Measurements from ENCODE around the gene AOPEP.

Gene AOPEP

GRCh38 chr9:95125652-95126051, 399.2 kb downstream of the AOPEP start:
- H3K4me2 ChIP-seq (ENCODE audit: low read depth, low read length, poor library complexity, severe bottlenecking): no peak overlapping the region
- no peaks in the 10 kb centered on the region for H3K36me3 ChIP-seq (ENCODE audit: insufficient read depth, low read length)
- H3K4me3 ChIP-seq (ENCODE audit: low read length, poor library complexity, severe bottlenecking): no peak overlapping the region
- no peaks in the 10 kb centered on the region for H3F3A ChIP-seq (ENCODE audit: low read depth)
- H3K9me2 ChIP-seq (replicated peaks; ENCODE audit: low read depth, low read length): no peaks in the 10 kb centered on the region
- no peak overlapping the region for H2AFZ ChIP-seq (ENCODE audit: low read length)
- TF ChIP-seq EZH2phosphoT487 (IDR thresholded peaks at IDR 0.05; ENCODE audit: borderline replicate concordance) (no peak), CTCF (conservative IDR thresholded peaks at IDR 0.05; ENCODE audit: low read length) (no peak)
- no peaks in the 10 kb centered on the region for H4K20me1 ChIP-seq (ENCODE audit: insufficient read depth, low read length, poor library complexity, severe bottlenecking)
- no peaks in the 10 kb centered on the region for H3K27me3 ChIP-seq (ENCODE audit: insufficient read depth, low read length, poor library complexity, severe bottlenecking)
- no peak overlapping the region for H3K9ac ChIP-seq (ENCODE audit: low read depth, low read length, poor library complexity, severe bottlenecking)
- H3K79me2 ChIP-seq (ENCODE audit: insufficient read depth, low read length): no peaks in the 10 kb centered on the region
- H3K4me1 ChIP-seq (ENCODE audit: insufficient read depth, low read length, poor library complexity, severe bottlenecking): no peaks in the 10 kb centered on the region
- no peaks in the 10 kb centered on the region for H3K9me3 ChIP-seq (ENCODE audit: insufficient read depth, low read depth, low read length)

DNA sequence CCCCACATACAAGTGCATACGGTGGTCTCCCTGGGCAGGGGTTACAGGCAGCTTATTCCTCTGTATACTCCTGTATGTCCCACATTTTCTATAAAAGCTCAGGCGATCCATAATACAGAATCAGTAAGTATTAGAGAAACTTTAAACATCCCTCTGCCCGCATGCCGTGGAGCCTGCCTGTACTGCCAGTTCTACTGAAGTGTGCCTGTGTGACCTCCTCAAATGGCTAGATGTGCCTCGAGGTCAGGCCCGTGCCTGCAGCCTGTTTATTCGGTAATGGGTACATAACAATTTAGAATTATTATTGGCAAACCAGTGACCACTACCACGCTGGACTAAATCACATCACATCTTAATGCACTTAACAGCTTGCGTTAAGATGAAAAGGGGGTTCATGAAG, 400.2 kb downstream of the AOPEP start:
- TF ChIP-seq EZH2phosphoT487 (IDR thresholded peaks at IDR 0.05; ENCODE audit: borderline replicate concordance) (no peak), CTCF (conservative IDR thresholded peaks at IDR 0.05; ENCODE audit: low read length) (no peak)

DNA sequence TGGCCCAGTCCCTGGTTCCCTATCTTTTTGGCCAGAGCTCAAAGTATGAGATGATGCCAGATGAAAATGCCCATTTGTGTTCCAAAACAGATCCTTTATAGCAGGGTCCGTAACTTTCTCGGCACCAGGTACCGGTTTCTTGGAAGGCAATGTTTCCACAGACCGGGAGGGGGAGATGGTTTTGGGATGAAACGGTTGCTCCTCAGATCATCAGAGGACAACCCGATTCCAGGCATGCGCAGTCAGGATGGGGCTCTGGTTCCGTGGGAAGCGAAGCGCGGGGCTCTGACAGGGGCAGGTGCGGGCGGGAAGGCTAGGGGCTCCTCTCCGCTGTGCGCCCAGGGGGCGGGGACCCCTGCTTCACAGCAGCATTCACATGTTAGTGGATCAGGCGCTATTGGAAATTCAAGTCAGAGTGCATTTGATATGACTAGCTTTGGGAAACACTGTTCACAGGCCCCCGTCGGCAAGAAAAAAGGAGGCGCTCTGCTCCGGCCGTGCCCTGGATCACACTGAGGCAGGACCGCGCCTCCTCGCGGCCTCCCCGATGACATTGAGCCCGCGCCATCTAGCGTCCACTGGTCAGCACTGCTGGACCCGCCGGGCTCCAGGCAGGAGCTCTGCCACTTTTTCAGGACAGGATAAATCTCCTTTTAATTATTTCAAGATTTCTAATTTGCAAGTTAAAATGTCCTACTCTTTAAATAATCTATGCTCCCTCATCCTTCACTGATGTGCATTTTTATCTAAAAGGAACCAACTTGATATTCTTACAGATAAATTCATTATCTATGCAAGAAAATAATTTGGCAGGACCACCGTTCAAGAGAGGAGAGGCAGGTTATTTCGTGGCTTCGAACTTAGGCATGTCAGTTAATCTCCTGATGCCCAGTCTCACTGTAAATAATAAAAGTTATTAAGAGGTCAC, 401.0 kb downstream of the AOPEP start:
- Histone ChIP-seq H3K4me2 (ENCODE audit: low read depth, low read length, poor library complexity, severe bottlenecking) (no peak overlapping the region), H2AFZ (ENCODE audit: low read length) (no peak overlapping the region), H3K4me3 (ENCODE audit: low read length, poor library complexity, severe bottlenecking) (no peak overlapping the region)

More for the DNA sequence above, 400.2 kb downstream of the AOPEP start:
- Histone ChIP-seq H4K20me1 (ENCODE audit: insufficient read depth, low read length, poor library complexity, severe bottlenecking) (no peaks in the 10 kb centered on the region), H3K4me3 (ENCODE audit: low read length, poor library complexity, severe bottlenecking) (no peak overlapping the region), H3K4me1 (ENCODE audit: insufficient read depth, low read length, poor library complexity, severe bottlenecking) (no peaks in the 10 kb centered on the region), H3K36me3 (ENCODE audit: insufficient read depth, low read length) (no peaks in the 10 kb centered on the region), H3K9me3 (ENCODE audit: insufficient read depth, low read depth, low read length) (no peaks in the 10 kb centered on the region), H3K9me2 (replicated peaks; ENCODE audit: low read depth, low read length) (no peaks in the 10 kb centered on the region), H3F3A (ENCODE audit: low read depth) (no peaks in the 10 kb centered on the region), H3K9ac (ENCODE audit: low read depth, low read length, poor library complexity, severe bottlenecking) (no peak overlapping the region), H3K79me2 (ENCODE audit: insufficient read depth, low read length) (no peaks in the 10 kb centered on the region), H3K4me2 (ENCODE audit: low read depth, low read length, poor library complexity, severe bottlenecking) (no peak overlapping the region), H2AFZ (ENCODE audit: low read length) (no peak overlapping the region), H3K27me3 (ENCODE audit: insufficient read depth, low read length, poor library complexity, severe bottlenecking) (no peaks in the 10 kb centered on the region)

More for the DNA sequence above, 401.0 kb downstream of the AOPEP start:
- Histone ChIP-seq H3K9me3 (ENCODE audit: insufficient read depth, low read depth, low read length) (no peaks in the 10 kb centered on the region), H3F3A (ENCODE audit: low read depth) (no peaks in the 10 kb centered on the region), H3K9ac (ENCODE audit: low read depth, low read length, poor library complexity, severe bottlenecking) (no peak overlapping the region), H3K36me3 (ENCODE audit: insufficient read depth, low read length) (no peaks in the 10 kb centered on the region), H3K4me1 (ENCODE audit: insufficient read depth, low read length, poor library complexity, severe bottlenecking) (no peaks in the 10 kb centered on the region), H3K27me3 (ENCODE audit: insufficient read depth, low read length, poor library complexity, severe bottlenecking) (no peaks in the 10 kb centered on the region), H3K9me2 (replicated peaks; ENCODE audit: low read depth, low read length) (no peaks in the 10 kb centered on the region), H4K20me1 (ENCODE audit: insufficient read depth, low read length, poor library complexity, severe bottlenecking) (no peaks in the 10 kb centered on the region), H3K79me2 (ENCODE audit: insufficient read depth, low read length) (no peaks in the 10 kb centered on the region)
- TF ChIP-seq CTCF (conservative IDR thresholded peaks at IDR 0.05; ENCODE audit: low read length) (no peak), EZH2phosphoT487 (IDR thresholded peaks at IDR 0.05; ENCODE audit: borderline replicate concordance) (no peak)
